GM23338 (cell line): ENCODE results near the gene RAB37.

Source experiments
- CREB1 ChIP-seq: fragments of 250-450 bp; sonication (Bioruptor Pico); IDR thresholded peaks from 2 replicates; pipeline ENCODE4 v1.5.0; 2020; ENCODE audit warnings: low read depth, mild to moderate bottlenecking, moderate library complexity
- CTCF ChIP-seq, 2 experiments: fragments of 200-600 bp in 1 of 2; sonication (generic) in 1 of 2; conservative IDR thresholded peaks; 2 replicates each; pipeline versions ENCODE4 v1.5.1 to v1.6.1; 2016 to 2017; ENCODE audit warnings: antibody characterized with exemption in 2 of 2, low read depth in 2 of 2, mild to moderate bottlenecking in 2 of 2, moderate library complexity in 1 of 2
- POLR2AphosphoS5 ChIP-seq: IDR thresholded peaks from 2 replicates; pipeline ENCODE4 v1.6.1; 2016; ENCODE audit warnings: antibody characterized with exemption, low read depth

DNA sequence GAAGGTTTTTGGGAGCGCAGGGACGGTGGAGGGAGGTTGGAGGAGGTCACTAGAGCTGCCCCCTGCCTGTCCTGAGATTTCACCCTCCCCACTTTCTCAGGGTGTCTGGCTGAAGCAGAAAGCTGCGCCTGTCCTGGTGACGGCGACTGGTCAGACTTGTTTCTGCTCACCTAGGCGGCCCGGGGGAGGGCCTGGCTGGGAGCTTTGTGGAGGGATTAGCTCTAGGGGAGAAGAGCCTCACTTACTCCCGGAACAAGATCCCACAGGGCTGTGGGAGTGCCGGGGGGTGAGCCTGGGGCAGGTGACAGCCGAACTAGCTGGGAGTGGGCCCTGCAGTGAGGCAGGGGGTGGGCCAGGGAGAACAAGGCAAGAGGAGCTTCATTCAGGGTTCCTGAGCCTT is 22.9 kb downstream of the RAB37 start:
- TF ChIP-seq CTCF (conservative IDR thresholded peaks at IDR 0.05; ENCODE audit: low read depth in 2 of 2) (no peak), POLR2AphosphoS5 (no peak), CREB1 (CRISPR knock-in tag) (no peak)
